Ectodermal cell (in vitro differentiated cells): ENCODE results near the gene NPM1.
A peak's percentile ranks its signal among the peaks of the same experiment; 100 is the strongest.
"Not testable (repeated sequence)": the region's sequence is repeated elsewhere in the genome, so short reads cannot be mapped to it uniquely, and the experiment has no call there.

ENCODE experiments used
- H3K27ac ChIP-seq: 2 replicates; pipeline ENCODE4 v1.7.0; 2013; ENCODE audit warnings: mild to moderate bottlenecking, low read depth, low read length; ENCODE audit not compliant: insufficient read depth, poor library complexity, severe bottlenecking
- H3K27me3 ChIP-seq: 2 replicates; pipeline ENCODE4 v1.7.0; 2013; ENCODE audit warnings: mild to moderate bottlenecking, low read length; ENCODE audit not compliant: insufficient read depth, control insufficient read depth, poor library complexity, severe bottlenecking
- H3K36me3 ChIP-seq: one replicate; pipeline ENCODE4 v1.7.0; 2013; ENCODE audit warnings: low read length; ENCODE audit not compliant: control insufficient read depth, insufficient read depth
- H3K4me1 ChIP-seq: one replicate; pipeline ENCODE4 v1.7.0; 2013; ENCODE audit warnings: low read length; ENCODE audit not compliant: control insufficient read depth, insufficient read depth
- H3K4me3 ChIP-seq: 2 replicates; pipeline ENCODE4 v1.7.0; 2013; ENCODE audit warnings: low read depth, low read length, control low read depth; ENCODE audit not compliant: insufficient read depth
- H3K9me3 ChIP-seq: 2 replicates; pipeline ENCODE4 v1.7.0; 2013; ENCODE audit warnings: mild to moderate bottlenecking, low read length, moderate library complexity; ENCODE audit not compliant: control insufficient read depth
- WGBS, 2 experiments: methylation state at CpG; one replicate each; pipeline ENCODE4 v1.1.7; 2013; ENCODE audit warnings: missing lambda C conversion rate in 2 of 2; 5-methylcytosine and 5-hydroxymethylcytosine counted together

Gene NPM1

GRCh38 chr5:171384999-171385398 lies 2.6 kb upstream of the NPM1 start:
- H3K27ac ChIP-seq, H3K4me3 ChIP-seq, H3K4me1 ChIP-seq, H3K9me3 ChIP-seq, H3K36me3 ChIP-seq, H3K27me3 ChIP-seq: not testable (repeated sequence)
- 73 to 79% methylated on average over 1 to 3 of the region's 3 CpGs for WGBS, 2 experiments

GRCh38 chr5:171386006-171386671 lies 1.5 kb upstream of the NPM1 start:
- 93 to 94% methylated on average over 25 of the region's 25 CpGs for WGBS, 2 experiments
- no peaks in the 10 kb centered on the region for H3K27me3 ChIP-seq
- H3K4me3 ChIP-seq: no peak overlapping the region
- H3K36me3 ChIP-seq: peaks cover 7% of the 10 kb centered on the region
- H3K4me1 ChIP-seq: peaks cover 13% of the 10 kb centered on the region
- no peaks in the 10 kb centered on the region for H3K9me3 ChIP-seq
- H3K27ac ChIP-seq: no peak overlapping the region

- H3K27me3 ChIP-seq: no peaks in the 10 kb centered on the region
- H3K4me1 ChIP-seq: peaks cover 17% of the 10 kb centered on the region
- H3K4me3 ChIP-seq: peak overlapping the region; percentile 83
- peak overlapping the region; percentile 79 for H3K27ac ChIP-seq
- no peaks in the 10 kb centered on the region for H3K9me3 ChIP-seq
- 21 to 25% methylated on average over 20 of the region's 20 CpGs for WGBS, 2 experiments
- peaks cover 15% of the 10 kb centered on the region for H3K36me3 ChIP-seq
Measured at GRCh38 chr5:171386861-171387344, 746 bp upstream of the NPM1 start.

GRCh38 chr5:171387970-171388815 lies 544 bp downstream of the NPM1 start:
- WGBS, 2 experiments: 0% methylated on average over 56 of the region's 56 CpGs
- Histone ChIP-seq H3K9me3 (no peaks in the 10 kb centered on the region), H3K27me3 (no peaks in the 10 kb centered on the region), H3K36me3 (peaks cover 21% of the 10 kb centered on the region), H3K27ac (peak overlapping the region; percentile 93), H3K4me3 (peak overlapping the region; percentile 83), H3K4me1 (peaks cover 17% of the 10 kb centered on the region)

- H3K9me3 ChIP-seq: no peaks in the 10 kb centered on the region
- no peaks in the 10 kb centered on the region for H3K27me3 ChIP-seq
- H3K4me3 ChIP-seq: peak overlapping the region; percentile 83
- peaks cover 24% of the 10 kb centered on the region for H3K36me3 ChIP-seq
- peaks cover 17% of the 10 kb centered on the region for H3K4me1 ChIP-seq
- H3K27ac ChIP-seq: peak overlapping the region; percentile 93
- 0 to 1% methylated on average over 14 of the region's 14 CpGs for WGBS, 2 experiments
Measured at GRCh38 chr5:171388816-171389168, 1.1 kb downstream of the NPM1 start.

GRCh38 chr5:171390883-171391677 lies 3.4 kb downstream of the NPM1 start:
- Histone ChIP-seq H3K36me3 (peaks cover 43% of the 10 kb centered on the region), H3K4me3 (peak overlapping the region; percentile 14), H3K27me3 (no peaks in the 10 kb centered on the region), H3K9me3 (no peaks in the 10 kb centered on the region), H3K27ac (no peak overlapping the region), H3K4me1 (peaks cover 17% of the 10 kb centered on the region)
- 79 to 81% methylated on average over 8 of the region's 8 CpGs for WGBS, 2 experiments

GRCh38 chr5:171391996-171392577 lies 4.4 kb downstream of the NPM1 start:
- Histone ChIP-seq H3K4me1 (peaks cover 17% of the 10 kb centered on the region), H3K4me3 (no peak overlapping the region), H3K27ac (no peak overlapping the region), H3K27me3 (no peaks in the 10 kb centered on the region), H3K9me3 (no peaks in the 10 kb centered on the region), H3K36me3 (peaks cover 53% of the 10 kb centered on the region)
- WGBS, 2 experiments: 87 to 90% methylated on average over 14 of the region's 14 CpGs

- Histone ChIP-seq H3K27ac (no peak overlapping the region), H3K4me3 (no peak overlapping the region), H3K9me3 (no peaks in the 10 kb centered on the region), H3K36me3 (peaks cover 59% of the 10 kb centered on the region), H3K27me3 (no peaks in the 10 kb centered on the region), H3K4me1 (peaks cover 17% of the 10 kb centered on the region)
- 94 to 97% methylated on average over 4 of the region's 4 CpGs for WGBS, 2 experiments
Measured at GRCh38 chr5:171392585-171393159, 5.0 kb downstream of the NPM1 start.

- Histone ChIP-seq H3K36me3 (peaks cover 83% of the 10 kb centered on the region), H3K9me3 (no peaks in the 10 kb centered on the region), H3K27me3 (no peaks in the 10 kb centered on the region), H3K4me3 (no peak overlapping the region), H3K4me1 (peaks cover 15% of the 10 kb centered on the region), H3K27ac (no peak overlapping the region)
- 93% methylated on average over 7 of the region's 7 CpGs for WGBS, 2 experiments
Measured at GRCh38 chr5:171395042-171395441, 7.4 kb downstream of the NPM1 start.
